H1 (cell line): ENCODE measurements around the gene RAB1A. TPM values are rescaled to one million over a fixed set of nuclear protein-coding genes. Genes with fewer than 3 reads are reported as not detected.

ENCODE experiments used
- CTCF ChIA-PET: fragments of 300-600 bp; sonication (Branson Sonifier 250); formaldehyde crosslinking; loops from one replicate; lab custom pipeline; 2021; ENCODE audit not compliant: partially characterized antibody; lab: Charles Lee
- POLR2A ChIA-PET: fragments of 300-600 bp; sonication (Branson Sonifier 250); formaldehyde crosslinking; loops from one replicate; lab custom pipeline; 2021; ENCODE audit warnings: inconsistent platforms; ENCODE audit not compliant: partially characterized antibody; lab: Charles Lee
- DNase-seq, 2 experiments: peaks; one replicate each; pipeline versions ENCODE4 v3.0.0 to v3.0.0-alpha.2; 2010 to 2022; ENCODE audit warnings: low spot score in 2 of 2, low read depth in 1 of 2, mixed read lengths in 1 of 2
- FAIRE-seq: peaks from 2 replicates; lab custom pipeline; 2011; peaks lifted over from hg19 to GRCh38; lab: Jason Lieb, UNC
- H2AFZ ChIP-seq: 2 replicates; pipeline ENCODE4 v1.8.1; 2012; ENCODE audit warnings: low read length, inconsistent platforms
- H2AK5ac ChIP-seq: 2 replicates; pipeline ENCODE4 v1.6.1; 2013; ENCODE audit warnings: low read depth, low read length
- H2BK120ac ChIP-seq: replicated peaks from 2 replicates; pipeline ENCODE3; 2013; ENCODE audit warnings: low read depth, low read length, inconsistent platforms
- H2BK12ac ChIP-seq: 2 replicates; pipeline ENCODE4 v1.6.1; 2013; ENCODE audit warnings: low read depth, low read length
- H2BK15ac ChIP-seq: 2 replicates; pipeline ENCODE4 v1.6.1; 2013; ENCODE audit warnings: low read length
- H2BK20ac ChIP-seq: 2 replicates; pipeline ENCODE4 v1.6.1; 2013; ENCODE audit warnings: low read length
- H2BK5ac ChIP-seq: 2 replicates; pipeline ENCODE4 v1.6.1; 2013; ENCODE audit warnings: low read depth, low read length
- H3K14ac ChIP-seq: 2 replicates; pipeline ENCODE4 v1.6.1; 2013; ENCODE audit warnings: inconsistent platforms; ENCODE audit not compliant: insufficient read length
- H3K18ac ChIP-seq: 2 replicates; pipeline ENCODE4 v1.6.1; 2013; ENCODE audit warnings: low read length; ENCODE audit errors: extremely low read depth
- H3K23ac ChIP-seq: 2 replicates; pipeline ENCODE4 v1.6.1; 2013; ENCODE audit warnings: inconsistent platforms; ENCODE audit not compliant: insufficient read length
- H3K23me2 ChIP-seq: 2 replicates; pipeline ENCODE4 v1.6.1; 2013; ENCODE audit warnings: low read depth, low read length
- H3K27ac ChIP-seq: 2 replicates; pipeline ENCODE4 v1.6.1; 2011; ENCODE audit warnings: low read depth, low read length, inconsistent platforms
- H3K27me3 ChIP-seq, 4 experiments: replicated peaks in 1 of 4; 1 replicate in 1 of 4; 2 replicates in 3 of 4; pipeline versions ENCODE4 v1.6.1 to v1.8.1; 2011 to 2013; ENCODE audit warnings: low read length in 3 of 4, mild to moderate bottlenecking in 3 of 4, inconsistent platforms in 2 of 4, mixed read lengths in 2 of 4, moderate library complexity in 1 of 4; ENCODE audit not compliant: control insufficient read depth in 3 of 4, insufficient read depth in 3 of 4; ENCODE audit errors: extremely low read depth in 1 of 4
- H3K36me3 ChIP-seq, 4 experiments: 2 replicates each; pipeline versions ENCODE4 v1.6.1 to v1.8.1; 2011 to 2013; ENCODE audit warnings: mild to moderate bottlenecking in 4 of 4, low read length in 3 of 4, moderate library complexity in 2 of 4, control low read depth in 1 of 4, inconsistent platforms in 1 of 4; ENCODE audit not compliant: insufficient read depth in 4 of 4, control insufficient read depth in 2 of 4
- H3K4ac ChIP-seq: replicated peaks from 2 replicates; pipeline ENCODE3; 2013; ENCODE audit warnings: low read length, low read depth, mixed read lengths, inconsistent platforms; ENCODE audit not compliant: insufficient read length
- H3K4me1 ChIP-seq, 4 experiments: replicated peaks in 1 of 4; 1 replicate in 1 of 4; 2 replicates in 3 of 4; pipeline versions ENCODE4 v1.6.1 to v1.8.1; 2011 to 2013; ENCODE audit warnings: low read length in 3 of 4, inconsistent platforms in 2 of 4, mixed read lengths in 1 of 4; ENCODE audit not compliant: insufficient read depth in 4 of 4, control insufficient read depth in 3 of 4
- H3K4me2 ChIP-seq, 2 experiments: 2 replicates each; pipeline versions ENCODE4 v1.6.1 to v1.8.1; 2011 to 2013; ENCODE audit warnings: low read depth in 2 of 2, low read length in 2 of 2, control low read depth in 1 of 2, inconsistent platforms in 1 of 2, mild to moderate bottlenecking in 1 of 2; ENCODE audit not compliant: insufficient read depth in 1 of 2
- H3K4me3 ChIP-seq, 4 experiments: fragments of 200-600, 300-600 bp in 1 of 4; sonication (generic), shearing (Covaris generic), sonication (Bioruptor Twin) in 1 of 4; 2 replicates each; pipeline versions ENCODE4 v1.5.1 to v1.8.1; 2011 to 2016; ENCODE audit warnings: low read length in 4 of 4, low read depth in 3 of 4, control low read depth in 2 of 4, inconsistent platforms in 2 of 4, mild to moderate bottlenecking in 2 of 4, mixed read lengths in 1 of 4, moderate library complexity in 1 of 4; ENCODE audit not compliant: insufficient read depth in 2 of 4; ENCODE audit errors: extremely low read depth in 1 of 4
- H3K56ac ChIP-seq: replicated peaks from 2 replicates; pipeline ENCODE3; 2013; ENCODE audit warnings: low read depth, mild to moderate bottlenecking, mixed read lengths, low read length, inconsistent platforms; ENCODE audit not compliant: insufficient read length
- H3K79me1 ChIP-seq: 2 replicates; pipeline ENCODE4 v1.6.1; 2013; ENCODE audit warnings: low read depth, low read length, control low read depth
- H3K79me2 ChIP-seq, 2 experiments: 2 replicates each; pipeline versions ENCODE4 v1.6.1 to v1.8.1; 2012 to 2013; ENCODE audit warnings: low read length in 2 of 2, mild to moderate bottlenecking in 2 of 2, inconsistent platforms in 1 of 2; ENCODE audit not compliant: insufficient read depth in 2 of 2, control insufficient read depth in 1 of 2
- H3K9ac ChIP-seq, 4 experiments: replicated peaks in 1 of 4; 1 replicate in 1 of 4; 2 replicates in 3 of 4; pipeline versions ENCODE4 v1.6.1 to v1.8.1; 2011 to 2013; ENCODE audit warnings: low read depth in 3 of 4, low read length in 3 of 4, control low read depth in 2 of 4, mild to moderate bottlenecking in 2 of 4, moderate library complexity in 2 of 4, inconsistent platforms in 1 of 4; ENCODE audit errors: extremely low read depth in 1 of 4
- H3K9me3 ChIP-seq, 2 experiments: 2 replicates each; pipeline versions ENCODE4 v1.6.1 to v1.8.1; 2012 to 2013; ENCODE audit warnings: mild to moderate bottlenecking in 2 of 2, moderate library complexity in 2 of 2, control low read depth in 1 of 2, inconsistent platforms in 1 of 2, low read depth in 1 of 2, low read length in 1 of 2, mixed read lengths in 1 of 2; ENCODE audit not compliant: insufficient read depth in 2 of 2
- H4K20me1 ChIP-seq, 2 experiments: replicated peaks in 1 of 2; 2 replicates each; pipeline versions ENCODE3 to v1.8.1; 2011 to 2013; ENCODE audit warnings: inconsistent platforms in 2 of 2, low read length in 2 of 2, mild to moderate bottlenecking in 1 of 2; ENCODE audit not compliant: insufficient read depth in 2 of 2, control insufficient read depth in 1 of 2
- H4K5ac ChIP-seq: 2 replicates; pipeline ENCODE4 v1.6.1; 2013; ENCODE audit warnings: low read length, low read depth, mixed read lengths, inconsistent platforms; ENCODE audit not compliant: insufficient read length
- H4K8ac ChIP-seq: 2 replicates; pipeline ENCODE4 v1.8.0; 2013; ENCODE audit warnings: mild to moderate bottlenecking, moderate library complexity, low read length, inconsistent platforms; ENCODE audit not compliant: insufficient read depth; ENCODE audit errors: extremely low read depth
- H4K91ac ChIP-seq: replicated peaks from 2 replicates; pipeline ENCODE3; 2013; ENCODE audit warnings: low read length, mixed read lengths, inconsistent platforms; ENCODE audit not compliant: insufficient read length
- ASH2L ChIP-seq: fragments of 200-600, 300-600 bp; sonication (generic); IDR thresholded peaks from one replicate; pipeline ENCODE4 v1.7.1; 2017; ENCODE audit warnings: low read length
- BRCA1 ChIP-seq: IDR thresholded peaks from 2 replicates; pipeline ENCODE4 v1.6.1; 2012; ENCODE audit warnings: low read depth, low read length, improper control_type of control experiment
- CBX8 ChIP-seq: fragments of 300-800, 300-1000 bp; sonication (generic); IDR thresholded peaks from 2 replicates; pipeline ENCODE4 v1.7.1; 2016; ENCODE audit warnings: low read depth, low read length, borderline replicate concordance
- SAP30 ChIP-seq: fragments of 300-600 bp; sonication (generic); IDR thresholded peaks from 2 replicates; pipeline ENCODE4 v1.7.1; 2012; ENCODE audit warnings: low read length, moderate library complexity, mild to moderate bottlenecking, inconsistent platforms; ENCODE audit not compliant: insufficient read depth, insufficient replicate concordance
- YY1 ChIP-seq: IDR thresholded peaks from 2 replicates; pipeline ENCODE4 v1.6.1; 2011; ENCODE audit warnings: low read depth, mild to moderate bottlenecking, low read length
- WGBS, 2 experiments: shearing (Covaris generic) in 1 of 2; methylation state at CpG; one replicate each; pipeline versions ENCODE4 v1.1.6 to v1.1.7; 2013 to 2015; ENCODE audit warnings: low lambda C conversion rate in 2 of 2, mixed read lengths in 2 of 2, inconsistent platforms in 1 of 2, low coverage in 1 of 2, missing lambda C conversion rate in 1 of 2; ENCODE audit not compliant: insufficient replicate concordance in 2 of 2, insufficient coverage in 1 of 2, insufficient read length in 1 of 2; ENCODE audit errors: extremely low coverage in 1 of 2, missing lambda C conversion rate in 1 of 2; 5-methylcytosine and 5-hydroxymethylcytosine counted together
- polyA plus RNA-seq, 7 experiments: library from polyadenylated mRNA; depleted of rRNA in 3 of 7; stranded (reverse) in 5 of 7; unstranded in 2 of 7; fragments of >200 nt in 5 of 7; fragments of 200-250 nt in 2 of 7; gene quantifications; 1 replicate in 5 of 7; 2 replicates in 1 of 7; 4 replicates in 1 of 7; pipeline versions ENCODE4 v1.2.1 to v1.2.3, GENCODE V29; 2011 to 2013; ENCODE audit warnings: missing spikeins in 2 of 7, mixed read lengths in 2 of 7
- total RNA-seq: library from RNA; stranded (reverse); fragmentation: NEBNext Ultra II Directional; extraction: Animal tissue kit (Norgen Biotek cat#: 25700); gene quantifications from 2 replicates; pipeline ENCODE4 v1.2.1, GENCODE V29; 2021

Gene RAB1A
- total and polyA plus RNA-seq, 2 of the 8 experiments (the other 6 are each of a cell fraction or from before 2014, with no cell fraction given) = 77.9 to 120 TPM

DNA sequence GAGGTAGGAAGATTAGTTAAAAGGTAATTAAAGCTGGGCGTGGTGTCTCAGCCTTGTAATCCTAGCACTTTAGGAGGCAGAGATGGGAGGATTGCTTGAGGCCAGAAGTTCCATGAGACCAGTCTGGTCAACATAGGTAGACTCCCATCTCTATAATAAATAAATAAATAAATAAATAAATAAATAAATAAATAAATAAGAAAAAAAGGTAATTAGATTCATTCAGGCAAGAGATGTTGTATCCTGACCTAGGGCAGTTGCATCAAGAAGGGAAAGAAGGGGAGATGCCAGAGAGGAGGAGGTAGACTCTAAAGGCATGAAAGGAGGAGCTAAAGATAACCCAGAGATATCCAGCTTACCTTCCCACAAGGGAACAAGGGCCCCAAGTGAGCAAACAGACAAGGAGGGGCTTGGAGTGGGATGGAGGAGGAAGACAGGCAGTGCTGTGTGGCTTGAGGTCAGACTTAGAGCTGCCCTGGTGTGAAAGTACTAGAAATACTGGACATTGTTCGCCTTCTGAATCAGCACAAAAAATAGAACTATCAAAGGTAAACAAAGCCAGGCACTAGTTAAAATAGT, 7.4 kb upstream of the RAB1A start:
- CTCF ChIA-PET = interaction anchor here (0.8 to 1.7 kb wide), 3 partner anchors 32 to 72 kb away, joined by 3 to 4 read pairs (median 3); no protein-coding TSS in a partner anchor
- no peaks in the 10 kb centered on the region for H3K23me2 ChIP-seq
- POLR2A ChIA-PET = interaction anchor here (0.5 to 1.1 kb wide), 2 partner anchors 29 to 53 kb away, joined by 3 read pairs; no protein-coding TSS in a partner anchor

More for the DNA sequence above, 7.4 kb upstream of the RAB1A start:
- no peaks in the 10 kb centered on the region for H3K9me3 ChIP-seq
- H3K79me2 ChIP-seq = no peaks in the 10 kb centered on the region
- H3K4ac ChIP-seq = no peak overlapping the region
- no peaks in the 10 kb centered on the region for H3K4me1 ChIP-seq
- no peak overlapping the region for H3K14ac ChIP-seq
- H4K8ac ChIP-seq = no peak overlapping the region
- H2BK120ac ChIP-seq = no peak overlapping the region
- FAIRE-seq (no peak), DNase-seq (no peak)
- H3K27me3 ChIP-seq = no peaks in the 10 kb centered on the region
- no peak overlapping the region for H3K56ac ChIP-seq
- H3K23ac ChIP-seq = no peak overlapping the region
- H2BK5ac ChIP-seq = no peak overlapping the region
- no peak overlapping the region for H2AK5ac ChIP-seq
- no peaks in the 10 kb centered on the region for H3K36me3 ChIP-seq
- WGBS, 2 experiments = 90% methylated on average over 2 of the region's 2 CpGs; no CpG with 5 or more reads in 1 of the 2 experiments
- H2BK12ac ChIP-seq = no peak overlapping the region
- no peaks in the 10 kb centered on the region for H3K79me1 ChIP-seq
- no peak overlapping the region for H2BK20ac ChIP-seq
- H4K91ac ChIP-seq = no peak overlapping the region
- no peak overlapping the region for H3K4me3 ChIP-seq
- no peak overlapping the region for H4K5ac ChIP-seq
- no peak overlapping the region for H3K9ac ChIP-seq
- no peak overlapping the region for H2BK15ac ChIP-seq
- H2AFZ ChIP-seq = no peak overlapping the region
- H3K4me2 ChIP-seq = no peak overlapping the region
- no peak overlapping the region for H3K27ac ChIP-seq
- no peaks in the 10 kb centered on the region for H4K20me1 ChIP-seq
- TF ChIP-seq YY1 = no peak
- TF ChIP-seq ASH2L = no peak
- TF ChIP-seq SAP30 = no peak
- no peak for TF ChIP-seq CBX8
- TF ChIP-seq BRCA1 = no peak
- H3K18ac ChIP-seq = no peak overlapping the region
